Osteoblast (primary cell): Measurements from ENCODE around the gene ZNF547. TPM values are rescaled to one million over a fixed set of nuclear protein-coding genes. Genes with fewer than 3 reads are reported as not detected.

Experiments used
- DNase-seq: peaks from one replicate; pipeline ENCODE4 v3.0.0; 2011; ENCODE audit warnings: low spot score, mixed read lengths; ENCODE audit not compliant: insufficient read length; ENCODE audit errors: missing footprints
- H2AFZ ChIP-seq: 2 replicates; pipeline ENCODE4 v1.6.0; 2011; ENCODE audit warnings: mild to moderate bottlenecking, low read length
- H3K27ac ChIP-seq: 2 replicates; pipeline ENCODE4 v1.5.1; 2011; ENCODE audit warnings: mild to moderate bottlenecking, low read depth, low read length, moderate library complexity
- H3K27me3 ChIP-seq: 2 replicates; pipeline ENCODE4 v1.6.0; 2012; ENCODE audit warnings: mild to moderate bottlenecking, control low read depth, inconsistent platforms, low read length, moderate library complexity; ENCODE audit not compliant: insufficient read depth
- H3K36me3 ChIP-seq: 2 replicates; pipeline ENCODE4 v1.5.1; 2011; ENCODE audit warnings: mild to moderate bottlenecking, low read length, control low read depth, moderate library complexity; ENCODE audit not compliant: insufficient read depth
- H3K4me1 ChIP-seq: 2 replicates; pipeline ENCODE4 v1.5.1; 2011; ENCODE audit warnings: mild to moderate bottlenecking, low read length, control low read depth, moderate library complexity; ENCODE audit not compliant: insufficient read depth
- H3K4me2 ChIP-seq: 2 replicates; pipeline ENCODE4 v1.6.0; 2011; ENCODE audit warnings: mild to moderate bottlenecking, low read length; ENCODE audit not compliant: insufficient read depth
- H3K4me3 ChIP-seq: fragments of 200-600 bp; sonication (generic); 3 replicates; pipeline ENCODE4 v1.5.1; 2012; ENCODE audit warnings: mild to moderate bottlenecking, low read length, inconsistent platforms; ENCODE audit not compliant: insufficient read depth
- H3K79me2 ChIP-seq: 2 replicates; pipeline ENCODE4 v1.6.0; 2012; ENCODE audit warnings: mild to moderate bottlenecking, low read length, control low read depth, inconsistent platforms; ENCODE audit not compliant: insufficient read depth
- H3K9me3 ChIP-seq: 2 replicates; pipeline ENCODE4 v1.5.1; 2011; ENCODE audit warnings: low read depth, low read length, control low read depth
- H4K20me1 ChIP-seq: 2 replicates; pipeline ENCODE4 v1.6.0; 2012; ENCODE audit warnings: mild to moderate bottlenecking, low read length, control low read depth; ENCODE audit not compliant: insufficient read depth
- total RNA-seq: library from RNA; depleted of rRNA; stranded (reverse); fragments of >200 nt; gene quantifications from 2 replicates; pipeline ENCODE4 v1.2.3, GENCODE V29; 2012
- TF ChIP-seq, protein P1 (sequence below): IDR thresholded peaks from 2 replicates; pipeline ENCODE4 v1.5.1; 2011; ENCODE audit warnings: mild to moderate bottlenecking, low read depth, low read length, moderate library complexity; ENCODE audit errors: extremely low read depth

Gene ZNF547
- total RNA-seq, 1 donor: 5.1 TPM

GRCh38 chr19:57327993-57328392, 35.4 kb upstream of the ZNF547 start:
- no peak overlapping the region for H3K27ac ChIP-seq
- no peaks in the 10 kb centered on the region for H3K4me1 ChIP-seq
- H2AFZ ChIP-seq: no peak overlapping the region
- peaks cover 14% of the 10 kb centered on the region for H3K79me2 ChIP-seq
- peaks cover 15% of the 10 kb centered on the region for H3K9me3 ChIP-seq
- H3K4me3 ChIP-seq: no peak overlapping the region
- no peaks in the 10 kb centered on the region for H3K27me3 ChIP-seq
- no peaks in the 10 kb centered on the region for H4K20me1 ChIP-seq
- DNase-seq: no peak
- TF ChIP-seq, protein P1, sequence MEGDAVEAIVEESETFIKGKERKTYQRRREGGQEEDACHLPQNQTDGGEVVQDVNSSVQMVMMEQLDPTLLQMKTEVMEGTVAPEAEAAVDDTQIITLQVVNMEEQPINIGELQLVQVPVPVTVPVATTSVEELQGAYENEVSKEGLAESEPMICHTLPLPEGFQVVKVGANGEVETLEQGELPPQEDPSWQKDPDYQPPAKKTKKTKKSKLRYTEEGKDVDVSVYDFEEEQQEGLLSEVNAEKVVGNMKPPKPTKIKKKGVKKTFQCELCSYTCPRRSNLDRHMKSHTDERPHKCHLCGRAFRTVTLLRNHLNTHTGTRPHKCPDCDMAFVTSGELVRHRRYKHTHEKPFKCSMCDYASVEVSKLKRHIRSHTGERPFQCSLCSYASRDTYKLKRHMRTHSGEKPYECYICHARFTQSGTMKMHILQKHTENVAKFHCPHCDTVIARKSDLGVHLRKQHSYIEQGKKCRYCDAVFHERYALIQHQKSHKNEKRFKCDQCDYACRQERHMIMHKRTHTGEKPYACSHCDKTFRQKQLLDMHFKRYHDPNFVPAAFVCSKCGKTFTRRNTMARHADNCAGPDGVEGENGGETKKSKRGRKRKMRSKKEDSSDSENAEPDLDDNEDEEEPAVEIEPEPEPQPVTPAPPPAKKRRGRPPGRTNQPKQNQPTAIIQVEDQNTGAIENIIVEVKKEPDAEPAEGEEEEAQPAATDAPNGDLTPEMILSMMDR: no peak
- H3K36me3 ChIP-seq: peaks cover 64% of the 10 kb centered on the region
- no peak overlapping the region for H3K4me2 ChIP-seq

DNA sequence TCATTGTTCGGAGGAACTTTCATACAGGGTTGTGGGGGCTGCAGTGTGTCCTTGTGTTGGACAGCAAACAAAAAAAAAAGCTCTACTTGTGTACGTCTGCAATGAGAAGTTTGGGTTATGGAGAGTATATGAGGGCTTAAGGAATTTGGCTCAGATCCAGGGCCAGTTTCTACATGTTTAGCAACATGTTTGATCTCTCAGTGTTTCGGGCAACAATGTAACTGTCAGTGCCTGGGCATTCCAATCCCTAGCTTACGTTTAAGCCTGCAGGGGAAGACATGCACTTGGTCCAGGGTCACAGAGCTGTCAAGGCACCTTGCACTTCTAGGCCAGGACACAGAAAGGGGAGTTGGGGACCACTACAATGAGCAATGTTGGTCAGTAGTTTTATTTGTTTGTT, 29.2 kb upstream of the ZNF547 start:
- no peak for DNase-seq
- no peaks in the 10 kb centered on the region for H3K79me2 ChIP-seq

GRCh38 chr19:57338877-57339276, 24.5 kb upstream of the ZNF547 start:
- Histone ChIP-seq H2AFZ (no peak overlapping the region), H3K27ac (no peak overlapping the region), H3K4me1 (peaks cover 5% of the 10 kb centered on the region), H3K9me3 (no peaks in the 10 kb centered on the region), H3K79me2 (no peaks in the 10 kb centered on the region), H3K4me3 (no peak overlapping the region), H3K4me2 (no peak overlapping the region), H4K20me1 (no peaks in the 10 kb centered on the region), H3K27me3 (no peaks in the 10 kb centered on the region), H3K36me3 (no peaks in the 10 kb centered on the region)
- TF ChIP-seq, protein P1: no peak
- no peak for DNase-seq

More for the DNA sequence above, 29.2 kb upstream of the ZNF547 start:
- Histone ChIP-seq H3K4me2 (no peak overlapping the region), H3K9me3 (no peaks in the 10 kb centered on the region), H3K4me1 (peaks cover 5% of the 10 kb centered on the region), H3K27ac (no peak overlapping the region), H3K4me3 (no peak overlapping the region), H2AFZ (no peak overlapping the region), H4K20me1 (no peaks in the 10 kb centered on the region), H3K27me3 (no peaks in the 10 kb centered on the region), H3K36me3 (peaks cover 7% of the 10 kb centered on the region)
- TF ChIP-seq, protein P1: no peak

- no peaks in the 10 kb centered on the region for H3K9me3 ChIP-seq
- no peak overlapping the region for H3K4me3 ChIP-seq
- H3K4me1 ChIP-seq: peaks cover 5% of the 10 kb centered on the region
- no peak overlapping the region for H3K4me2 ChIP-seq
- TF ChIP-seq, protein P1: no peak
- no peaks in the 10 kb centered on the region for H3K27me3 ChIP-seq
- H3K36me3 ChIP-seq: no peaks in the 10 kb centered on the region
- H3K79me2 ChIP-seq: no peaks in the 10 kb centered on the region
- H3K27ac ChIP-seq: no peak overlapping the region
- no peaks in the 10 kb centered on the region for H4K20me1 ChIP-seq
- no peak overlapping the region for H2AFZ ChIP-seq
- DNase-seq: no peak
Measured at GRCh38 chr19:57342582-57342981, 20.8 kb upstream of the ZNF547 start.
